Measurements from ENCODE around the gene PNKP.

The PNKP gene

GRCh38 chr19:49889687-49890348 lies 22.4 kb upstream of the PNKP start:
- peak; percentile 72 for DNase-seq (ENCODE audit: low read depth)
- TF ChIP-seq CTCF (IDR thresholded peaks at IDR 0.05; ENCODE audit: insufficient read depth, low read depth, low read length, missing control alignments) = peak; percentile 61
- no peak overlapping the region for H3K4me3 ChIP-seq (ENCODE audit: low read depth, low read length)

GRCh38 chr19:49889038-49889686 lies 21.8 kb upstream of the PNKP start:
- no peak for DNase-seq (ENCODE audit: low read depth)
- no peak overlapping the region; the same call in 1 of the 2 replicates for H3K4me3 ChIP-seq (ENCODE audit: low read depth, low read length)
- no peak for TF ChIP-seq CTCF (IDR thresholded peaks at IDR 0.05; ENCODE audit: insufficient read depth, low read depth, low read length, missing control alignments)

GRCh38 chr19:49888510-49888824 lies 21.1 kb upstream of the PNKP start:
- peak overlapping the region; percentile 29 for H3K4me3 ChIP-seq (ENCODE audit: low read depth, low read length)
- no peak for DNase-seq (ENCODE audit: low read depth)
- no peak for TF ChIP-seq CTCF (IDR thresholded peaks at IDR 0.05; ENCODE audit: insufficient read depth, low read depth, low read length, missing control alignments)

GRCh38 chr19:49887665-49888509 lies 20.5 kb upstream of the PNKP start:
- peak overlapping the region; percentile 17 for H3K4me3 ChIP-seq (ENCODE audit: low read depth, low read length)
- TF ChIP-seq CTCF (IDR thresholded peaks at IDR 0.05; ENCODE audit: insufficient read depth, low read depth, low read length, missing control alignments) = no peak

GRCh38 chr19:49887037-49887664 lies 19.8 kb upstream of the PNKP start:
- no peak for TF ChIP-seq CTCF (IDR thresholded peaks at IDR 0.05; ENCODE audit: insufficient read depth, low read depth, low read length, missing control alignments)
- DNase-seq (ENCODE audit: low read depth) = no peak
- H3K4me3 ChIP-seq (ENCODE audit: low read depth, low read length) = no peak overlapping the region

More at GRCh38 chr19:49887665-49888509, 20.5 kb upstream of the PNKP start:
- DNase-seq (ENCODE audit: low read depth) = peak; percentile 53

- no peak for DNase-seq (ENCODE audit: low read depth)
- no peak for TF ChIP-seq CTCF (IDR thresholded peaks at IDR 0.05; ENCODE audit: insufficient read depth, low read depth, low read length, missing control alignments)
- no peak overlapping the region for H3K4me3 ChIP-seq (ENCODE audit: low read depth, low read length)
Measured at GRCh38 chr19:49884760-49885159, 17.4 kb upstream of the PNKP start.

Measured in GM12865 (cell line).